Lung microvascular endothelial cell (primary cell): ENCODE measurements around the gene ALK. TPM values are rescaled to one million over a fixed set of nuclear protein-coding genes. Genes with fewer than 3 reads are reported as not detected.

Experiments
- DNase-seq, 2 donors: peaks; one replicate each; pipeline versions ENCODE4 v3.0.0 to v3.0.0-alpha.2; 2010; ENCODE audit warnings: low read depth in 2 of 2
- total RNA-seq: library from RNA; depleted of rRNA; stranded (reverse); fragments of >200 nt; gene quantifications from 2 replicates; pipeline ENCODE4 v1.2.1, GENCODE V29; 2014

The ALK gene
- total RNA-seq, 1 donor from 2014 or later = not detected

DNA sequence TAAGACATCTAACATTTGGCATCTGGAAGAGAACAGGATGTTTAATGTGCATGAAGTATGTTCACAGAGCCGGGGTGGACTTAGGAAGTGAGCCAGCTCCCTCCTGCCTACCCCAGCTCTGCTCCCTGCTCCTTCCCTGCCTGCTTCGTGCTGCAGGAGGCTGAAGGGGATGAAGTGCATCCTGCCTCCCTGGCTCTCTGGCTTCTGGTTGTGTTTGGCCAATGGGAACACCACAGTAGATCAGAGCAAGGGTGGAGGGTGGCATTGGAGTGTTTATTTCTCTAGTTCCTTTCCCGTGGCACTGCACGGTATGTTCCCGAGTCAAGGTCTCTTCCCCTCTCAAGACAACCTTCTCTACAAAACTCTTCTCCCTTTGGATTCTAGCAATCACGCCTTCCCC, 426.3 kb downstream of the ALK start:
- no peak for DNase-seq

DNA sequence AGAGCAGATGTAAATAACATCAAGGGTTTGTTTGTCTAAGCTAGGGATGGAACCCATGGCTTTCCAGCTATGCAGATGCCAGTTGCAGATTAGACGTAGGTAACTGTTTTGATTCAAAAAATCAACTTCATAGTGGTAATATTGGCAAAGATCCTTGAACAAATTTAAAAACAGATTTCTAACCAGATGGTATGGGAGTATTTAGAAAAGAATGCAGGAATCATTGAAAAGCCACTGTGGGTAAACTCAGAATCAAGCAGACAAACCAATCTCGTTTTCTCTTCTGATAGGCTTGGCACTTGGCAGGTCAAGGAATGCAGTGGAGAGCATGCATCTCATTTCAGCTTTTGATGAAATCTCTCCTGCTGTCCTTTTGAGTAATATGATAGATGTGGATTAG, 428.7 kb downstream of the ALK start:
- DNase-seq = no peak

DNA sequence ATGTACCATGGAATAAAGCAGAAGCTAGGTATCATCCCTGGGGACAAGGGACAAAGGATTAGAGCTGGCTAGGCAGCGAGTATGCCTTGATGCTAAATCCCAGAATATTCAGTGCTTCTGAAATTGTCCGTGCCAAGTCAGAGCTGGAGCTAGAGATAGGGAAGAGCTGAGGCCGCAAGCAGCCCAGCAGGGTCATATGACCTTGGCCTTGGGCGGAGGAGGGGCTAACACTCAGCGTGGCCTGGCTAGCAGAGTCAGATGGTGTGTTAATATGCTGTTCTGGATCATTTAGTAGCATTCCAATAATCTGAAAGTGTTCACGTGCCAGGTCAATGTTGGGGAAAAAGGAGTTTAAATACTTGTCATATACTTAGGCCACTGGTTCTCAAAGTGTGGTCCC, 431.3 kb downstream of the ALK start:
- no peak for DNase-seq

DNA sequence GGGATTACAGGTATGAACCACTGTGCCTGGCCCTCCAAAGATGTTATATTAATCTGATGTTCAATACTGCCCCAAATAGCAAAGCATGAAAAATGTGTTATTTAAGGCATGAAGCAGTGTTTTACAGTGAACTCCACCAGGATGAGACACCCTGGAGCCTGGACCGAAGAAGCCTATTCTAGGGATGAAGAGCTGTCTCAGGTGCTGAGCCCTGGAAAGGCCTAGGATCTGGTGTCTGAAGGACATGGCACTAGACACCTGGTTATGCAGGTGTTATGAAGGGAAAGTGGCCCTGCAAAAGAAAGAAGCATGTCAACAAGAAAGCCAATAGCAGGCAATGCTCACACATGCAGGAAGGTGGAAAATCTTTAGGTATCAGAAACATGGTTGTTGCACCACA, 431.8 kb downstream of the ALK start:
- DNase-seq = no peak

GRCh38 chr2:29487967-29488555, 433.3 kb downstream of the ALK start:
- DNase-seq = no peak

GRCh38 chr2:29485631-29486030, 435.8 kb downstream of the ALK start:
- peak in 1 of 2 donors; percentile 7 for DNase-seq

GRCh38 chr2:29485117-29485516, 436.3 kb downstream of the ALK start:
- no peak for DNase-seq

GRCh38 chr2:29482867-29483266, 438.5 kb downstream of the ALK start:
- no peak for DNase-seq

GRCh38 chr2:29482348-29482747, 439.0 kb downstream of the ALK start:
- DNase-seq = no peak

- no peak for DNase-seq
Observed at GRCh38 chr2:29481313-29481712, 440.1 kb downstream of the ALK start.

DNA sequence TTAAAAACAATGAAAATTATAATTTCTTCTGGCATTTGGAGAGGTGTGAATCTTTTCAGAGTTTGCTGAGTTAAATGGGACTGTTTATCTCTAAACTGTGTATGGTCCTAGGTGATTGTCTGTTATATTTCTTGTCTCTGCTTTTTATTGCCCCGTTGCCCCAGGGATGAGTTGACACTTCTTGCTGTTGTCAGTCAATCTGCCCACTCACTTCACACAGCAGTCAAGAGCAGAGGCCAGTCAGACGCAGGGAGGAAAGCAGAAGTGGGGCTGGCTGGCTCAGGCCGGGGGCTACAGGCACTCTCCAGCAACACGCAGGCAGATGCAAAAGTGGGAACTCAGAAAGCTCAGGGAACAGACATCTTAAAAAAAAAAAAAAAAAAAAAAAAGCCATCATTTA, 441.0 kb downstream of the ALK start:
- DNase-seq = no peak

DNA sequence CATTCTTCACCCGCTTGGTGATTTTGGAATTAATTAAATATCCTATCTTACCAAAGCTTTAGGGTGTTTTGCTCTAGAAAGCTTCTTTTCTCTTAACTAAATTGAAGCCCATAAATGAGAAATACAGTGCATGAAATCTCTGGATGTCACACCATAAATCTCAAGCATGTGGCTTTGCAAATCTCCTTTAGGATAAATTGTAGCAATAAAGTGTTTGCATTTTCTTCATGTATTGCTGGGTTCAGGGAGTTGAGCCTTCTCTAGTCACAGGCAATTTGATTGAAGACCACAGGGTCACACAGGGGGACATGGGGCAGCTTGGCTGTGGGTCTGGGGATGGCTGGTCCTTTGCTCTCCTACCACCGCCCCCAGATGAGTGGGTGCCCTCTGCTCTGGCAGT, 442.0 kb downstream of the ALK start:
- DNase-seq = no peak

GRCh38 chr2:29478641-29479040, 442.7 kb downstream of the ALK start:
- DNase-seq = no peak

- no peak for DNase-seq
Observed at GRCh38 chr2:29477186-29477585, 444.2 kb downstream of the ALK start.

DNA sequence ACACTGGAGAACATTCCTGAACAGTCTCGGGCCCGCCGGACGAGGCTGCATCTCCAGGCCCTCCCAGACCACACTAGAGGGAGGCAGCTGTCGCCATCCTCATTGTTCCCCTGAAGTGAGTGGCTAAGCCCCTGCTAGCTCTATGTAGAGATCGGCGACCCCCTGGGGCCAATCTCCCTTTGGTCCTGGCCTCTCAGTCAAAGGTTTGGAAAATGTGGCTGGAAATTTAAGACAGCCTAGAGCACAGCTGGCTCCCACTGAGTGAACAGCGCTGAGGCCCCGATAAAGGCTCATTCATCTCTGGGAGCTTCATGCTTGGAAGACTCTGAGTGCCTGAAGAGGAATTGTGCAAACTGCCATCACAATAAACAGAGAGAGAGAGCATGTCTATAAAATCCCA, 445.9 kb downstream of the ALK start:
- DNase-seq = no peak

- no peak for DNase-seq
Observed at GRCh38 chr2:29469961-29470360, 451.4 kb downstream of the ALK start.

DNA sequence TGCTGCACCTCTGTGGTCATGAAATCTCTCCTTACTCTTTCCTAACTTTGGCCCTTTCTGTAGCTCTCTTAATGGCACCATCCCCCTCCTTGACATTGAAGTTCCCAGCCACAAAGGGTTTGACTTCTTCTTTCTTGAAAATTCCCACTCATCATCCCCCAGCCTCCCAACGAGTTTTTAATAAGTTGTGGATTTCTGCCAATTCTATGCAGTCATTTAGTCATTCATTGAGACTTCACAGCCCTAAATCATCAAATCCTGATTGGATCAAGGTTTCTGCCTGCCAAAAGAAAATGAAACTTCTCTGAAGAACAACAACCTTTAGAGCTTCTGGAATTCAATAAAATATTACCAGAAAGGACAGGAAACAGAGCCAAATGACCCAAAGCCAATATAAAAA, 451.9 kb downstream of the ALK start:
- no peak for DNase-seq

DNA sequence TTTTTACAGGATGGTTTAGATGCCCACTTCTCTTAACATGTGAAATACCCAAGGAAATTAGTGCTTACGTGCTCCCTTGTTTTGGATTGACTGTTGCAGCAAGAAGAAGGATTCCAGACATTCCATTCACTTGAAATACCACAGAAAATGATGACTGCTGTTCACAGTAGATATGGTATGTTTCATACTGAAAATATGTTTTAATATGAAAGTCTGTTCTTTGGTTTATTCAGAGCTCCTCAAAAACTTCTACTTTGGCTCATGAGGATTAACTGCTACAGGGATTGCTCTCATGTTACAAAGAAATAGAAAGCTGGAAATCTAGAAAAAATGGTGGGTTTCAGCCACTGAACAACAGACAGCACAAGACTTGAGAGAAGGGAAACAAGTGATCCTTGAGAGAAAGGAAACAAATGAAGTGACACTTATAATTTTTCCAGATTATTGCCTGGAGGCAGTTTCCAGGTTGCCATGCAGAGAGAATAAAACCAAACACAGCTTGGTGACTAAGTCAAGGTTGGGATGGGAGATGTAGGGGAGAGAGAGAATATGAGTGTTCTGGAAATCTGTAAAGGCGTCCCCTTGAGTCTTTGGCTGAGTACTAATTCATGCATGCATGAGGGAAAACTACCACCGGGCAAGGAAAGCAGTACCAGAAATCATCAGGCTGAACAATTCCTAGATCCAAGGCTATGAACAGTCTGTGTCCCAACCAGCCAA, 458.0 kb downstream of the ALK start:
- DNase-seq = no peak

GRCh38 chr2:29462293-29462692, 459.1 kb downstream of the ALK start:
- DNase-seq = no peak

- DNase-seq = no peak
Observed at GRCh38 chr2:29460190-29460589, 461.2 kb downstream of the ALK start.

DNA sequence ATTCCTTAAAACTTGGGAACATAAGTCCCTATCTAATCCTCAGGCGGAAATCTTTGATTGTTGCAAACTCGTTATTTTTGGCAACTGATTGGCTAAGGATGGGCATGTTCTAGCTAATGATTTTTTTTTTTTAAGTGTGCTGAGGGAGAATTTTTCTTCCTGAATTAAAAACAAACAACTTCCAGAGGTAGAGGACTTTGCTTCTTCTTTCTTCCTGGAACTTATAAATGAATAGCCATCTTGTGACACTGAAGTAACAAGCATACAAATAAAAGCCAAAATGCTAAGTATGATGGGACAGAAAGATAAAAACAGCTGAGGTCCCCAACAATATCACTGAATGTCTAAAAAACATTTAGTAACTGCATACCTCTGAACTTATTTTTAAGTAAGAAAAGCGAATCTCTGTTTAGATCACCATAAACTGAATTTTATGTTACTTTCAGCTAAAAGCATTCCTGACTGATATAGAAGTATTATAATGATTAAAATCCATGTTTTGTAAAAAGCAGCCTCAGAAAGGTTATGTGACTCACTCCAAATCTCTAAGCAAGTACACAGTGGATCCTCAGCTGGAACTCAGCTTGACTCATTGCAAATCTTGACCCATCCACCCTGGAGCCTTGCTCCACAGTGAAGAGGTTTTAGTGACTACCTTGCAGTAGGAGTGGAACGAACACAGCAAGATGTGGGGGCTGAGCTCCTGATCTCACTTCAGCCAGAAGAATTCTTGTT, 461.8 kb downstream of the ALK start:
- no peak for DNase-seq

- DNase-seq = no peak
Observed at GRCh38 chr2:29456429-29456828, 465.0 kb downstream of the ALK start.
